BLaER1 treated with 17β-estradiol and CSF1 and Interleukin-3, amounts not matched to agents 10 nM and 100 nM (cell line): ENCODE measurements around the gene PLAGL2.

Experiments
- H3K27ac ChIP-seq, 11 experiments: shearing (Covaris generic); formaldehyde crosslinking; 2 replicates each; pipeline ENCODE4 v1.8.1; 2022
- H3K27me3 ChIP-seq, 11 experiments: shearing (Covaris generic); formaldehyde crosslinking; 2 replicates each; pipeline ENCODE4 v1.8.1; 2022
- H3K36me3 ChIP-seq, 11 experiments: shearing (Covaris generic); formaldehyde crosslinking; 2 replicates each; pipeline ENCODE4 v1.8.1; 2022
- H3K4me1 ChIP-seq, 10 experiments: shearing (Covaris generic); formaldehyde crosslinking; 2 replicates each; pipeline ENCODE4 v1.8.1; 2022
- H3K4me2 ChIP-seq, 11 experiments: shearing (Covaris generic); formaldehyde crosslinking; 2 replicates each; pipeline ENCODE4 v1.8.1; 2022
- H3K4me3 ChIP-seq, 10 experiments: shearing (Covaris generic); formaldehyde crosslinking; 2 replicates each; pipeline ENCODE4 v1.8.1; 2022
- H3K9ac ChIP-seq, 11 experiments: shearing (Covaris generic); formaldehyde crosslinking; 2 replicates each; pipeline ENCODE4 v1.8.1; 2022
- H3K9me3 ChIP-seq, 11 experiments: shearing (Covaris generic); formaldehyde crosslinking; replicated peaks in 1 of 11; 2 replicates each; pipeline ENCODE4 v1.8.1; 2022
- H4K20me1 ChIP-seq, 11 experiments: shearing (Covaris generic); formaldehyde crosslinking; 2 replicates each; pipeline ENCODE4 v1.8.1; 2022
- Cebpa-rat ChIP-seq, 11 experiments: shearing (Covaris generic); IDR thresholded peaks; 2 replicates each; pipeline ENCODE4 v1.8.1; 2022

The PLAGL2 gene

DNA sequence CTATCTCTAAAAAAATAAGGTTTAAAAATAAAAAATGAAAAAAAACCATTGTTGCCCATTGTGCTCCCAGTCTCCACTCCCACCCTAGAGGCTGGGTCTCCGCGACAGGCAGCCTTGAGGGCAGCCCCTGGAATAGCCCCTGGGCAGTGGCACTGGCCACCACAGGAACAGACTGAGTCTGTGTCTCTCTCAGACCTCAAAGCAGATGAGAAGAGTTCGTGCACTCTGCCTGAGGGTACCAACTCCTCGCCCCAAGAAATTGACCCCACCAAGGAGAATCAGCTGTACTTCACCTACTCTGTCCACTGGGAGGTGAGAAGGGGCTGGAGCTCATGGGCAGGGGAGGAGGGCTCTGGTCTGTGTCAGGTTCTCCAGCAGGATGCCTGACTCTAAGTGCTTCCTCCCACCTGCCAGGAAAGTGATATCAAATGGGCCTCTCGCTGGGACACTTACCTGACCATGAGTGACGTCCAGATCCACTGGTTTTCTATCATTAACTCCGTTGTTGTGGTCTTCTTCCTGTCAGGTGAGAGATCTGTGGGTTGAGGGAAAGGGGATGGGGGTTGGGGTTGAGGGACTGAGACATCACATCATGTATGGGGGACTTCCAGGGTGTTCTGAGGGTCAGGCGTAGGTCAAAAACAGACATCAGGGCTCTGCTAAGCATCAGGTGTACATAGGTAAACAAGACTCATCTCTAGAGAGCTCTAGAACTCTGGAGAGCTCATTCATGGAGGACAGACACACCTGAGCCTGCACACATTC lies 62.5 kb downstream of the PLAGL2 start:
- no peak overlapping the region for H3K4me3 ChIP-seq
- peaks cover 3 to 52% (median 15%) of the 10 kb centered on the region in 11 experiments; a peak in 16 of 22 replicates for H4K20me1 ChIP-seq
- no peaks in the 10 kb centered on the region for H3K27me3 ChIP-seq
- no peaks in the 10 kb centered on the region for H3K9me3 ChIP-seq
- peaks cover 0 to 10% (median 2%) of the 10 kb centered on the region in 10 experiments; a peak in 8 of 20 replicates for H3K4me1 ChIP-seq
- TF ChIP-seq Cebpa-rat (IDR thresholded peaks at IDR 0.05) = no peak
- H3K4me2 ChIP-seq = no peak overlapping the region
- no peak overlapping the region for H3K27ac ChIP-seq
- no peak overlapping the region for H3K9ac ChIP-seq
- peaks cover 93 to 100% (median 98%) of the 10 kb centered on the region in 11 experiments for H3K36me3 ChIP-seq

DNA sequence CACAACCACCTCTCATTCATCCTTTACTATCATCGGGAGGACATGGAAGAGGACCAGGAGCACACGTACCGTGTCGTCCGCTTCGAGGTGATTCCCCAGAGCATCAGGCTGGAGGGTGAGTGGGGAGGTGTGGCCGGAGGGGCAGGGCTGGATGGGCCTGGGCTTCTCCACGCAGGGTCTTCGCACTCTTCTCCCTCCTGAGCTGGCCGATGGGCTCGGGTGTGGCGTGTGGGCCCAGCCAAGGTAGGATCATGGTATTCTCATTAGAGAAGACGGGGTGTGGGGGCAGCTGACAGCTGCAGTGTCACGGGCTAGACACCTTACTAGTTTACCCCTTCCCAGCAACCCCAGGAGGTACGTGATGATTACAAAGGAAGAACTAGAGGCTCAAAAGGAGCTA lies 64.6 kb downstream of the PLAGL2 start:
- no peak for TF ChIP-seq Cebpa-rat (IDR thresholded peaks at IDR 0.05)
- no peaks in the 10 kb centered on the region for H3K9me3 ChIP-seq
- H3K4me2 ChIP-seq = no peak overlapping the region
- peaks cover 99 to 100% (median 100%) of the 10 kb centered on the region in 11 experiments for H3K36me3 ChIP-seq
- H3K4me1 ChIP-seq = peaks cover 0 to 25% (median 16%) of the 10 kb centered on the region in 10 experiments; a peak in 14 of 20 replicates
- no peak overlapping the region for H3K27ac ChIP-seq
- no peak overlapping the region for H3K4me3 ChIP-seq
- H4K20me1 ChIP-seq = peaks cover 14 to 73% (median 34%) of the 10 kb centered on the region in 11 experiments; a peak in 18 of 22 replicates
- no peaks in the 10 kb centered on the region for H3K27me3 ChIP-seq
- no peak overlapping the region for H3K9ac ChIP-seq
